Activated T-helper 1 cell treated with anti-CD3 and anti-CD28 coated beads, Interleukin-12 subunit alpha, Interleukin-12 subunit beta, Interleukin-2, Interleukin-4 antibody, amounts not matched to agents 30 ng/mL and 10 ng/mL and 1 ng/mL, durations not matched to agents 14 hours and 24 hours and 36 hours (primary cell): Measurements from ENCODE around the gene GEMIN8. TPM values are rescaled to one million over a fixed set of nuclear protein-coding genes. Genes with fewer than 3 reads are reported as not detected.

Experiments used
- DNase-seq: peaks from one replicate; pipeline ENCODE4 v3.0.0; 2021; ENCODE audit warnings: low spot score
- H3K27ac Mint-ChIP-seq: one replicate; pipeline ENCODE4 v1.8.0; 2021; ENCODE audit warnings: mild to moderate bottlenecking, mixed read lengths
- H3K27me3 Mint-ChIP-seq: one replicate; pipeline ENCODE4 v1.8.0; 2022; ENCODE audit warnings: mild to moderate bottlenecking, moderate library complexity, mixed read lengths; ENCODE audit not compliant: insufficient read depth
- H3K36me3 Mint-ChIP-seq: one replicate; pipeline ENCODE4 v1.8.0; 2021; ENCODE audit warnings: low read depth, mixed read lengths
- H3K4me1 Mint-ChIP-seq: one replicate; pipeline ENCODE4 v1.8.0; 2021; ENCODE audit warnings: low read depth, mixed read lengths
- H3K4me3 Mint-ChIP-seq: one replicate; pipeline ENCODE4 v1.8.0; 2021; ENCODE audit warnings: mild to moderate bottlenecking, moderate library complexity, mixed read lengths
- H3K9me3 Mint-ChIP-seq: one replicate; pipeline ENCODE4 v1.8.0; 2021; ENCODE audit warnings: mixed read lengths
- intact Hi-C: fragments of 100-400 bp; cut with micrococcal nuclease; formaldehyde crosslinking; loops from one replicate; pipeline ENCODE4 v1.15.1; 2024
- total RNA-seq: library from RNA; stranded (reverse); gene quantifications from 2 replicates; pipeline ENCODE4 v1.2.3, GENCODE V29; 2022

Gene GEMIN8
- total RNA-seq, 1 donor from 2014 or later: 15.6 TPM

DNA sequence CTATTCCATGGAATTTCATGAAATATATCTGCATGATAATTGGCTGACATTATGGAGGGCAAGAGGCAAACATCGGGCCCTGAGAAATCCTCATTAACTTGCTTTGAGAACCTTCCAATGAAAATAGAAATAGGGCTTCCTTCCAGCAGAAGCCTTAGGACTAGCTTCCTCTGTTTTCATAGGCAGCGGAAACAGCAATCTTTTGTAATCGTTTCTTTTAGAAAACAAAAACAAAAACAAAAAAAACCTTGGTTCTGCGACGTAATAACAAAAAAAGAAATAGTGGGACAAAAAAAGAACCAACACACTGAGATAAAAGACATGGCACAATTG, 62.9 kb downstream of the GEMIN8 start:
- Mint-ChIP-seq H3K36me3 (no peaks in the 10 kb centered on the region), H3K27me3 (no peaks in the 10 kb centered on the region), H3K4me3 (no peak overlapping the region), H3K9me3 (no peaks in the 10 kb centered on the region), H3K27ac (no peak overlapping the region), H3K4me1 (no peaks in the 10 kb centered on the region)
- intact Hi-C loops: no loop called here
- DNase-seq: no peak

- no peak for DNase-seq
- Mint-ChIP-seq H3K9me3 (no peaks in the 10 kb centered on the region), H3K4me1 (no peaks in the 10 kb centered on the region), H3K4me3 (no peak overlapping the region), H3K27ac (no peak overlapping the region), H3K27me3 (no peaks in the 10 kb centered on the region), H3K36me3 (no peaks in the 10 kb centered on the region)
- intact Hi-C loops: no loop called here
These were observed 63.5 kb downstream of the GEMIN8 start for GRCh38 chrX:13966071-13966792.

GRCh38 chrX:13965531-13965930, 64.2 kb downstream of the GEMIN8 start:
- no peaks in the 10 kb centered on the region for H3K9me3 Mint-ChIP-seq
- DNase-seq: no peak
- no peaks in the 10 kb centered on the region for H3K4me1 Mint-ChIP-seq
- no peak overlapping the region for H3K27ac Mint-ChIP-seq
- no peaks in the 10 kb centered on the region for H3K36me3 Mint-ChIP-seq
- H3K27me3 Mint-ChIP-seq: no peaks in the 10 kb centered on the region
- H3K4me3 Mint-ChIP-seq: no peak overlapping the region
- intact Hi-C loops: no loop called here

DNA sequence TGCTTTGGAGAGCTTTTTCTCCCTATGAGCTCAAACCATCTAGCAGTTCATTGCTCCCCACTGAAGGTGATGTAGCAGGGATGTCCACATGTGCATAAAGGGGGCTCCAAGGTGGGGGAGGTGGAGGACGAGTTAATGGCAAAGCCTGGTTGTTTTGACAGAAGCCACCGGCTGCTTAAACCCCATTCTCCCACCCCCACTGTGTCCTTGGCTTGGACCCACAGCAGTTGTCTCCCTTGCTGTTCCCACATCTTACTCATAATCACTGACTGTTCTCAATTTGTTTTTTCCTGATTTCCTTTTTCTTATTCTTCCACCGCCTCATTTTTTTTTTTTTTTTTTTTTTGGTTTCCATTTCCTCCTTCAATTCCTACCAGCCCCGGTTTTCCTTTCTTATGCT, 72.7 kb downstream of the GEMIN8 start:
- H3K27ac Mint-ChIP-seq: no peak overlapping the region
- H3K4me1 Mint-ChIP-seq: no peaks in the 10 kb centered on the region
- H3K4me3 Mint-ChIP-seq: no peak overlapping the region
- H3K36me3 Mint-ChIP-seq: no peaks in the 10 kb centered on the region
- DNase-seq: no peak
- H3K9me3 Mint-ChIP-seq: no peaks in the 10 kb centered on the region
- peaks cover 1% of the 10 kb centered on the region for H3K27me3 Mint-ChIP-seq
- intact Hi-C loops: loop anchor here (1.0 kb wide), 1 partner anchor 35 kb away; no protein-coding TSS in a partner anchor

Other genes with a start within 250 kb of the GEMIN8 start
- not detected in 2 replicates for gene GPM6B, start 212.8 kb downstream of the GEMIN8 start, total RNA-seq